ENCODE results near the gene PWP2.
"Not testable (repeated sequence)": the region's sequence is repeated elsewhere in the genome, so short reads cannot be mapped to it uniquely, and the experiment has no call there.

DNA sequence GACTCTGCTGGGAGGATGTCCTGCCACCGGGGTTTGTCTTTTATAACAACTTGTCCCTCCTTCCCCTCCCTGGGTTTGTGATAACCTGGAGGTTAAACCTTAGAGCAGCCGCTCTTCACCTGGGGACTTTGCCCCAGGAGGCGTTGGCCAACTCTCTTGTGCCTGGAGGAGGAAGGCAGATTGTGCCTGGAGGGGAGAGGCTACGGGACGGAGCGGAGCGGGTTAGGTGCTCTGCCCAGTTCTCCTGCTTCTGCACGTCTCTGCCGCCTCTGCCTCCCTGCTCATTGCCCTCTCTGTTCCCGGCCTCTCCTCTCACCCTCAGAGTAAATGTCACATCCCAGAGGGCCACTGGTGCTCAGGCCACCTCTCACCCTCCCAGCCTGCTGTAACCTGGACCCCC lies 63.1 kb downstream of the PWP2 start:
- TF ChIP-seq, protein P1, sequence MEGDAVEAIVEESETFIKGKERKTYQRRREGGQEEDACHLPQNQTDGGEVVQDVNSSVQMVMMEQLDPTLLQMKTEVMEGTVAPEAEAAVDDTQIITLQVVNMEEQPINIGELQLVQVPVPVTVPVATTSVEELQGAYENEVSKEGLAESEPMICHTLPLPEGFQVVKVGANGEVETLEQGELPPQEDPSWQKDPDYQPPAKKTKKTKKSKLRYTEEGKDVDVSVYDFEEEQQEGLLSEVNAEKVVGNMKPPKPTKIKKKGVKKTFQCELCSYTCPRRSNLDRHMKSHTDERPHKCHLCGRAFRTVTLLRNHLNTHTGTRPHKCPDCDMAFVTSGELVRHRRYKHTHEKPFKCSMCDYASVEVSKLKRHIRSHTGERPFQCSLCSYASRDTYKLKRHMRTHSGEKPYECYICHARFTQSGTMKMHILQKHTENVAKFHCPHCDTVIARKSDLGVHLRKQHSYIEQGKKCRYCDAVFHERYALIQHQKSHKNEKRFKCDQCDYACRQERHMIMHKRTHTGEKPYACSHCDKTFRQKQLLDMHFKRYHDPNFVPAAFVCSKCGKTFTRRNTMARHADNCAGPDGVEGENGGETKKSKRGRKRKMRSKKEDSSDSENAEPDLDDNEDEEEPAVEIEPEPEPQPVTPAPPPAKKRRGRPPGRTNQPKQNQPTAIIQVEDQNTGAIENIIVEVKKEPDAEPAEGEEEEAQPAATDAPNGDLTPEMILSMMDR (conservative IDR thresholded peaks at IDR 0.05 in 1 of 2, IDR thresholded peaks at IDR 0.05 in 1 of 2; ENCODE audit: extremely low read depth in 1 of 2, insufficient read depth in 1 of 2, low read depth in 1 of 2, low read length in 2 of 2) = not testable (repeated sequence)
- not testable (repeated sequence) for TF ChIP-seq EZH2 (IDR thresholded peaks at IDR 0.05; ENCODE audit: borderline replicate concordance, low read length)
